Stimulated activated naive CD8-positive, alpha-beta T cell treated with anti-CD3 and anti-CD28 coated beads, Interleukin-15, amount 100 ng/mL, for 72 hours (primary cell): ENCODE data around the gene C1QTNF9B.
A peak's percentile ranks its signal among the peaks of the same experiment; 100 is the strongest.
"Not testable (repeated sequence)": the region's sequence is repeated elsewhere in the genome, so short reads cannot be mapped to it uniquely, and the experiment has no call there.

Source experiments
- ATAC-seq: fragments of 150-1000 bp; cut with Tn5 transposase; 2 replicates; pipeline ENCODE4 v1.10.0; 2021; ENCODE audit warnings: mild to moderate bottlenecking, moderate library complexity
- DNase-seq, 2 donors: peaks; one replicate each; pipeline ENCODE4 v3.0.0; 2021 to 2022
- H3K27ac Mint-ChIP-seq, 2 donors: one replicate each; pipeline ENCODE4 v1.8.0; 2022; ENCODE audit warnings: mild to moderate bottlenecking in 2 of 2, mixed read lengths in 2 of 2, moderate library complexity in 2 of 2
- H3K27me3 Mint-ChIP-seq: one replicate; pipeline ENCODE4 v1.8.0; 2022; ENCODE audit warnings: mixed read lengths
- H3K4me1 Mint-ChIP-seq: one replicate; pipeline ENCODE4 v1.8.0; 2022; ENCODE audit warnings: mild to moderate bottlenecking, mixed read lengths
- H3K4me3 Mint-ChIP-seq, 2 donors: one replicate each; pipeline ENCODE4 v1.8.0; 2022; ENCODE audit warnings: mild to moderate bottlenecking in 2 of 2, mixed read lengths in 2 of 2, moderate library complexity in 1 of 2
- H3K9me3 Mint-ChIP-seq, 2 donors: one replicate each; pipeline ENCODE4 v1.8.0; 2022; ENCODE audit warnings: mixed read lengths in 2 of 2

The C1QTNF9B gene

GRCh38 chr13:23897452-23897919, at the start of gene C1QTNF9B:
Gene C1QTNF9B (minus strand): TSS chr13:23897502.
- peaks cover 23% of the 10 kb centered on the region for H3K27me3 Mint-ChIP-seq
- not testable (repeated sequence) for DNase-seq, ATAC-seq, H3K9me3 Mint-ChIP-seq, H3K27ac Mint-ChIP-seq, H3K4me1 Mint-ChIP-seq, H3K4me3 Mint-ChIP-seq

GRCh38 chr13:23946900-23947299, 49.6 kb upstream of the C1QTNF9B start:
- Mint-ChIP-seq H3K4me1 (peaks cover 7% of the 10 kb centered on the region), H3K27me3 (peaks cover 31% of the 10 kb centered on the region), H3K27ac (no peak overlapping the region), H3K9me3 (no peaks in the 10 kb centered on the region), H3K4me3 (no peak overlapping the region)
- DNase-seq (no peak), ATAC-seq (no peak)

DNA sequence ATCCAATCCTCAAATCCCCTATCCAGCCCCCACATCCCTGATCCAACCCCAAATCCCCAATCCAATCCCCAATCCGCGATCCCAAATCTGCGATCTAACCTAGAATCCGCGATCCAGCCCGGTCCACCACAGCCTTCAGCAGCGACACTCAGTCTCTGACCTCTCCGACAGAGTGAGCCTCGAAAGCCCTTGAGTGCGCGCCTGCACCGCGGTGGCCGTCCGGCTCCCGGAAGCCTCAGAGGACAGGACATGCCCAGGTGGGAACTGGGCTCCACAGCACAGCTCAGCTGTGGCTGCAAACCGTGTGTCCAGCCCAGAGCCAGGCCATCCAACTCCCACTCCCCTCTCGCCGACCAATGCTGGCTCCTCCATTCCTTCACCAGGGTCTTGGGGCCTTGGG, 48.8 kb upstream of the C1QTNF9B start:
- no peak overlapping the region for H3K4me3 Mint-ChIP-seq
- DNase-seq (no peak), ATAC-seq (no peak)
- H3K4me1 Mint-ChIP-seq = peaks cover 7% of the 10 kb centered on the region
- peaks cover 27% of the 10 kb centered on the region for H3K27me3 Mint-ChIP-seq
- no peak overlapping the region for H3K27ac Mint-ChIP-seq
- H3K9me3 Mint-ChIP-seq = no peaks in the 10 kb centered on the region

- peaks cover 29% of the 10 kb centered on the region for H3K27me3 Mint-ChIP-seq
- H3K4me3 Mint-ChIP-seq = no peak overlapping the region
- H3K27ac Mint-ChIP-seq = no peak overlapping the region
- no peak for ATAC-seq
- H3K9me3 Mint-ChIP-seq = no peaks in the 10 kb centered on the region
- no peak for DNase-seq
- H3K4me1 Mint-ChIP-seq = peaks cover 7% of the 10 kb centered on the region
These were observed 48.3 kb upstream of the C1QTNF9B start for GRCh38 chr13:23945612-23946011.

DNA sequence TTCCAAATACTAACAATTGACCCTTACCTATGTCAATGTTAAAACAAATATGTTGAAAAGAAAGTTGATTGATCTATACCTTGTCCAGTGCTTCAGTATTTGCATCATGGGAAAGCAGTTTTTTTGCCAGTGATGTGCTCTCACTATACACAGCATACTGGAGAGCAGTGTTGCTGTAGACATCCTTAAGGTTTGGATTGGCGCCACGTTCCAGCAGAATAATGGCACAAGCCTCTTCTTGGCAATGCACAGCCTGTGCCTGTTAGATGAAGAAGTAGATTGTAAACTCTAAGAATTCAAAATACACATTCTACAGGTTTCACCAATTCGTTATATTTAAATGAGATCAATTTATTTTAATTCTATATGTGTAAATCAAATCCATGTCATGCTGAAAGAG, 43.9 kb upstream of the C1QTNF9B start:
- Mint-ChIP-seq H3K4me1 (peaks cover 3% of the 10 kb centered on the region), H3K27me3 (peaks cover 46% of the 10 kb centered on the region), H3K27ac (no peak overlapping the region), H3K9me3 (peaks cover 4 to 11% of the 10 kb centered on the region in 2 donors), H3K4me3 (no peak overlapping the region)
- no peak for DNase-seq
- ATAC-seq = no peak

DNA sequence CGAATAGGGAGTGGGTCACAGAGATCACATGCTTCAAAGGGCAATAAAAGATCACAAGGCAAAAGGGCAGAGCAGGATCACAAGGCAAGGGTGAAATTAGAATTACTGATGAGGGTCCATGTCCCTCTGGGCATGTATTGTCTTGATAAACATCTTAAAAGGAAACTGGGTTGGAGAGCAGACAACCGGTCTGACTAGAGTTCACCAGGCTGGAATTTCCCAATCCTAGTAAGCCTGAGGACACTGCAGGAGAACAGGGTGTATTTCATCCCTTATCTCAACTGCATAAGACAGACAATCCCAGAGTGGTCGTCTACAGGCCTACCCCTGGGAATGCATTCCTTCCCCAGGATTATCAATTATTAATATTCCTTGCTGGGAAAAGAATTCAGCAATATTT, 42.4 kb upstream of the C1QTNF9B start:
- peaks cover 4 to 11% of the 10 kb centered on the region in 2 donors for H3K9me3 Mint-ChIP-seq
- not testable (repeated sequence) for H3K4me1 Mint-ChIP-seq, ATAC-seq, DNase-seq, H3K27ac Mint-ChIP-seq, H3K4me3 Mint-ChIP-seq
- H3K27me3 Mint-ChIP-seq = peaks cover 44% of the 10 kb centered on the region

GRCh38 chr13:23934520-23934919, 37.2 kb upstream of the C1QTNF9B start:
- Mint-ChIP-seq H3K4me3 (no peak overlapping the region), H3K4me1 (no peaks in the 10 kb centered on the region), H3K27ac (no peak overlapping the region), H3K27me3 (peaks cover 48% of the 10 kb centered on the region), H3K9me3 (peaks cover 4 to 11% of the 10 kb centered on the region in 2 donors)
- DNase-seq (no peak), ATAC-seq (no peak)

GRCh38 chr13:23928985-23929384, 31.7 kb upstream of the C1QTNF9B start:
- no peaks in the 10 kb centered on the region for H3K4me1 Mint-ChIP-seq
- DNase-seq (no peak), ATAC-seq (no peak)
- H3K27me3 Mint-ChIP-seq = peaks cover 39% of the 10 kb centered on the region
- no peak overlapping the region for H3K4me3 Mint-ChIP-seq
- no peak overlapping the region for H3K27ac Mint-ChIP-seq
- no peaks in the 10 kb centered on the region for H3K9me3 Mint-ChIP-seq

GRCh38 chr13:23923031-23923430, 25.7 kb upstream of the C1QTNF9B start:
- ATAC-seq = no peak
- DNase-seq = no peak
- H3K9me3 Mint-ChIP-seq = no peaks in the 10 kb centered on the region

DNA sequence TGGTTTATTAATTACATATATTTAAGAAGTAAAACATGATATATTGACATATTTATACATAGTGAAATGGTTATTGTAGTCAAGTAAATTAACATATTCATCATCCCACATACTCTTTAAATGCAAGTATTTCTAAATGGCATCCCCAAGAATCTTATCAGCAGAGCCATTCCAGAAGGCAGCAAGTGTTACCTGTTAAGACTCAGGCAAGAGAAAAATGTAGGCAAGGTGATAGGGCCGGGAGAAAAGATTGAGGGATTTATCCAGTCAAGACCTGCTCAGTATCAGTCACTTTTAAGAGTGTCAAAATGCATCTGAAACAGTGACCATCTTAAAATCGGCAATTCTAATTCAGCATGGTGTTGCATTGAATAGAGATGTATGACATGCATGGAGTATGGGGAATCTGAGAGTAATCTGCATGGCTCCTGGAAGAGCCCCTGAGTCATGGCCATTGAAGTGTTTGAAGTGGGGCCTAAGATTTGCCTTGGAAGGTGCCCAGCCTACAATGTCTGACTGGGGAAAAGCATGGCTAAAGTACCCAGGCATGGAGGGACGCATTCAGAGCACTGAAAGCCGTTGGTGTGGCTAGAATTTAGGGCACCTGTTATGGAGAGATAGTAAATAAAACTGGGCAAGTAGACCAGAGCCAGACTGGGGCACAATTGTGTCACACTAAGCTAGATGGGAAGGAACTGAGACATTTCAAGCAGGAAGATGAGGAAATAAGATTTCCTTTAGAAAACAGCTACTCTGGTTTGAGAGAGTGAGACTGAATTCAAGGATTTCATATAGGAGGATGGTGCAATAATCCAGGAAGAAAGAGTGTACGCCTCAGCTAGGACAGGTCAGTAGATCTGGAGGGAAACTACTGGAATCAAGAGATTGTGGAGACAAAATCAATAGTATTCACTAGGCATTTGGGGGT, 25.0 kb upstream of the C1QTNF9B start:
- ATAC-seq (no peak), DNase-seq (no peak)
- Mint-ChIP-seq H3K27me3 (peaks cover 39% of the 10 kb centered on the region), H3K9me3 (no peaks in the 10 kb centered on the region), H3K4me1 (no peaks in the 10 kb centered on the region), H3K4me3 (no peak overlapping the region), H3K27ac (no peak overlapping the region)

More at GRCh38 chr13:23923031-23923430, 25.7 kb upstream of the C1QTNF9B start:
- Mint-ChIP-seq H3K27ac (no peak overlapping the region), H3K4me1 (no peaks in the 10 kb centered on the region), H3K27me3 (peaks cover 33% of the 10 kb centered on the region), H3K4me3 (no peak overlapping the region)

DNA sequence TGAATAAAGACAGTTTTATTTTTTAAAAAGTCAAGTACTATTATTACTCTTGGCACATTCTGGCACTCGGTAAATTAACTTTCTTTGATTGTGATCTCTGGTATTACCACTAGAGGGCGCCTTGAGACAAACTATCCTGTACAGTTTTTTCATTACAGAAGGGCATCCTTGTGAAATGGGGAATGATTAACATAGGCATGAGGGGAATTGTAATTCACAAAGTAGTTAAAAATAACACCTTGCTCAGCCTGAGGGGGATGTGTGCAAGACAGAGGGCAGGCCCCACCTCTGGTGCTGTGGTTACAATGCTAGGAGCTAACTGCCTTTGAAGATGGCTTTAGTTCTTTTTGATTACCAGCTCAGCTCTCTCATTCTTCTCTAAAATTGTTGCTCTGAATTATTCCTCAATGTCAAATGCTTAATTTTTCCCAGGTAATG, 24.2 kb upstream of the C1QTNF9B start:
- DNase-seq = no peak
- no peak for ATAC-seq
- peaks cover 45% of the 10 kb centered on the region for H3K27me3 Mint-ChIP-seq
- peak overlapping the region in 1 of 2 donors; percentile 29 for H3K27ac Mint-ChIP-seq
- no peaks in the 10 kb centered on the region for H3K9me3 Mint-ChIP-seq
- H3K4me3 Mint-ChIP-seq = no peak overlapping the region
- H3K4me1 Mint-ChIP-seq = no peaks in the 10 kb centered on the region

- no peak for ATAC-seq
- no peaks in the 10 kb centered on the region for H3K9me3 Mint-ChIP-seq
- no peak for DNase-seq
- H3K27ac Mint-ChIP-seq = no peak overlapping the region
- H3K27me3 Mint-ChIP-seq = peaks cover 51% of the 10 kb centered on the region
- H3K4me3 Mint-ChIP-seq = no peak overlapping the region
- H3K4me1 Mint-ChIP-seq = no peaks in the 10 kb centered on the region
These were observed 21.7 kb upstream of the C1QTNF9B start for GRCh38 chr13:23919006-23919405.

DNA sequence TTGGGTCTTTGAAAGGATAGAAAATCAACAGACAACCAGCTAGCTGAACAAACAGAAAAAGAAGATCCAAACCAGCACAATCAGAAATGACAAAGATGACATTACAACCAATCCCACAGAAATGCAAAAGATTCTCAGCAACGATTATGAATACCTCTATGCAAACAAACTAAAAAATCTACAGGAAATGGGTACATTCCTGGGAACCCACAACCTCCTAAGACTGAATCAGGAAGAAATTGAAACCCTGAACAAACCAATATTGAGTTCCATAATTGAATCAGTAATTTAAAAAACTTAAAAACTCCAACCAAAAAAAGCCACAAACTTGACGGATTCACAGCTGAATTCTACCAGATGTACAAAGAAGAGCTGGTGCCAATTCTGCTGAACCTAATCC, 20.9 kb upstream of the C1QTNF9B start:
- H3K4me1 Mint-ChIP-seq = no peaks in the 10 kb centered on the region
- no peak for ATAC-seq
- no peak for DNase-seq
- no peaks in the 10 kb centered on the region for H3K9me3 Mint-ChIP-seq
- no peak overlapping the region for H3K27ac Mint-ChIP-seq
- peaks cover 51% of the 10 kb centered on the region for H3K27me3 Mint-ChIP-seq
- H3K4me3 Mint-ChIP-seq = no peak overlapping the region

DNA sequence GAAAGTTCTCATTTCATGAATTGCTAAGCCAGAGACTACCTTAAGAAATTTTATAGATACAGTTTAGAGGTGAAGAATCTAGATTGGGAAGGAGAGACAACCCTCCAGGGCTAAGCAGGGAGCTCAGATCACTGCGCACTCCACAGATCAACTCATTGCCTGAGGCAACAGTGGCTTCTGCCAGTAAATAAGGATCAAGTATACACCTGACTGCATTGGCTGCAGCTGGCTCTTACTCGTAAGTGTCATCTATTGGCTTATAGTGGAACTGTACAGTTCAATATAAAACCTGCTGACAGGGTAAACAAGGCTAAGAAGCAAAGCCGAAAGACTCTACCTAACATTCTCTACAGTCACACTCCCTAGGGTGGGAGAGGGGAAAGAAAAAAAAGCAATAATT, 18.0 kb upstream of the C1QTNF9B start:
- Mint-ChIP-seq H3K27me3 (peaks cover 61% of the 10 kb centered on the region), H3K9me3 (no peaks in the 10 kb centered on the region), H3K27ac (no peak overlapping the region), H3K4me3 (no peak overlapping the region), H3K4me1 (peaks cover 10% of the 10 kb centered on the region)
- DNase-seq (no peak), ATAC-seq (no peak)

- Mint-ChIP-seq H3K4me3 (no peak overlapping the region), H3K4me1 (peaks cover 10% of the 10 kb centered on the region), H3K27me3 (peaks cover 37% of the 10 kb centered on the region), H3K27ac (no peak overlapping the region), H3K9me3 (no peaks in the 10 kb centered on the region)
- DNase-seq = no peak
- ATAC-seq = no peak
These were observed 15.2 kb upstream of the C1QTNF9B start for GRCh38 chr13:23912469-23912868.

DNA sequence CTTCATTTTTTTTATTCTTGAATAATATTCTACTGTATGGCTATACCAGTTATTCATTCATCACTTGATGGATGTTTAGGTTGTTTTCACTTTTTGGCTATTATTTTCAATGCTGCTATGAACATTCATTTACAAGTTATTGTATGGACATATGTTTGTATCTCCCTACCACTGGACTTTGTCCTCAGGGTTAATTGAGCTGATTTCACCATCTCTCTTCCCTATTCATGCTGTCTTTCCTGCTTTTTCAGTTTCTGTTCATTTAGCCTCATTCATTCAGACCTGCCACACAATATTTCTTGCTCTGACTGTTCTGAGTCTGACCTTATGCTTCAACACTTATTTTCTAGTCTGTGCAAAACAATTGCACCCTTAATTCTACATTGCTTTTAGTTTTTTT, 12.3 kb upstream of the C1QTNF9B start:
- Mint-ChIP-seq H3K27me3 (peaks cover 21% of the 10 kb centered on the region), H3K9me3 (no peaks in the 10 kb centered on the region), H3K27ac (peak overlapping the region in 1 of 2 donors; percentile 55), H3K4me3 (no peak overlapping the region), H3K4me1 (peaks cover 10% of the 10 kb centered on the region)
- no peak for ATAC-seq
- no peak for DNase-seq
